PC-3 (cell line): ENCODE results near the gene P4HTM.

Experiments
- EZH2phosphoT487 ChIP-seq: fragments of 300-600 bp; sonication (generic); IDR thresholded peaks from 2 replicates; pipeline ENCODE4 v1.6.1; 2018; ENCODE audit warnings: mild to moderate bottlenecking, antibody characterized with exemption, low read length, borderline replicate concordance
- TF ChIP-seq, protein P1 (sequence below): fragments of 300-600 bp; sonication (generic); conservative IDR thresholded peaks from 2 replicates; pipeline ENCODE4 v1.5.1; 2017; ENCODE audit warnings: antibody characterized with exemption, low read depth, mild to moderate bottlenecking, low read length

- TF ChIP-seq, protein P1, sequence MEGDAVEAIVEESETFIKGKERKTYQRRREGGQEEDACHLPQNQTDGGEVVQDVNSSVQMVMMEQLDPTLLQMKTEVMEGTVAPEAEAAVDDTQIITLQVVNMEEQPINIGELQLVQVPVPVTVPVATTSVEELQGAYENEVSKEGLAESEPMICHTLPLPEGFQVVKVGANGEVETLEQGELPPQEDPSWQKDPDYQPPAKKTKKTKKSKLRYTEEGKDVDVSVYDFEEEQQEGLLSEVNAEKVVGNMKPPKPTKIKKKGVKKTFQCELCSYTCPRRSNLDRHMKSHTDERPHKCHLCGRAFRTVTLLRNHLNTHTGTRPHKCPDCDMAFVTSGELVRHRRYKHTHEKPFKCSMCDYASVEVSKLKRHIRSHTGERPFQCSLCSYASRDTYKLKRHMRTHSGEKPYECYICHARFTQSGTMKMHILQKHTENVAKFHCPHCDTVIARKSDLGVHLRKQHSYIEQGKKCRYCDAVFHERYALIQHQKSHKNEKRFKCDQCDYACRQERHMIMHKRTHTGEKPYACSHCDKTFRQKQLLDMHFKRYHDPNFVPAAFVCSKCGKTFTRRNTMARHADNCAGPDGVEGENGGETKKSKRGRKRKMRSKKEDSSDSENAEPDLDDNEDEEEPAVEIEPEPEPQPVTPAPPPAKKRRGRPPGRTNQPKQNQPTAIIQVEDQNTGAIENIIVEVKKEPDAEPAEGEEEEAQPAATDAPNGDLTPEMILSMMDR = no peak
- no peak for TF ChIP-seq EZH2phosphoT487
Observed at GRCh38 chr3:49025793-49026520, 35.9 kb downstream of the P4HTM start.
